Liver (tissue), 9 donors: Measurements from ENCODE around the gene CCDC201. TPM values are rescaled to one million over a fixed set of nuclear protein-coding genes. Genes with fewer than 3 reads are reported as not detected.
"Not testable (repeated sequence)": the region's sequence is repeated elsewhere in the genome, so short reads cannot be mapped to it uniquely, and the experiment has no call there.

Experiments used
- DNase-seq: peaks from one replicate; pipeline ENCODE4 v3.0.0-alpha.2; 2017; ENCODE audit warnings: low spot score
- H3K27ac ChIP-seq, 2 donors: one replicate each; pipeline ENCODE4 v1.7.0; 2013; ENCODE audit warnings: inconsistent platforms in 2 of 2, low read length in 2 of 2, control low read depth in 1 of 2, low read depth in 1 of 2, mild to moderate bottlenecking in 1 of 2
- H3K27me3 ChIP-seq, 4 donors: one replicate each; pipeline versions ENCODE4 v1.6.1 to v1.7.0; 2013; ENCODE audit warnings: low read length in 3 of 4, inconsistent platforms in 1 of 4, mild to moderate bottlenecking in 1 of 4, moderate library complexity in 1 of 4; ENCODE audit not compliant: control insufficient read depth in 4 of 4, insufficient read depth in 4 of 4
- H3K36me3 ChIP-seq, 4 donors: one replicate each; pipeline versions ENCODE4 v1.6.1 to v1.7.0; 2013; ENCODE audit warnings: low read length in 3 of 4, mild to moderate bottlenecking in 3 of 4, low read depth in 1 of 4, moderate library complexity in 1 of 4; ENCODE audit not compliant: control insufficient read depth in 4 of 4, insufficient read depth in 3 of 4
- H3K4me1 ChIP-seq, 4 donors: one replicate each; pipeline versions ENCODE4 v1.6.1 to v1.7.0; 2013; ENCODE audit warnings: low read length in 3 of 4, mild to moderate bottlenecking in 3 of 4, moderate library complexity in 1 of 4; ENCODE audit not compliant: control insufficient read depth in 4 of 4, insufficient read depth in 4 of 4
- H3K4me3 ChIP-seq, 3 donors: one replicate each; pipeline versions ENCODE4 v1.6.1 to v1.7.0; 2013; ENCODE audit warnings: low read length in 3 of 3, control low read depth in 1 of 3, low read depth in 1 of 3, mild to moderate bottlenecking in 1 of 3
- H3K9ac ChIP-seq, 2 donors: one replicate each; pipeline ENCODE4 v1.7.0; 2013; ENCODE audit warnings: low read length in 2 of 2, mild to moderate bottlenecking in 2 of 2, moderate library complexity in 2 of 2, control low read depth in 1 of 2, low read depth in 1 of 2
- H3K9me3 ChIP-seq, 4 donors: one replicate each; pipeline versions ENCODE4 v1.6.1 to v1.7.0; 2013; ENCODE audit warnings: low read length in 3 of 4; ENCODE audit not compliant: control insufficient read depth in 4 of 4
- HNF4A ChIP-seq, 2 donors: conservative IDR thresholded peaks; 2 replicates each; pipeline ENCODE4 v1.6.1; 2016; ENCODE audit warnings: antibody characterized with exemption in 2 of 2, mild to moderate bottlenecking in 2 of 2
- HNF4G ChIP-seq: IDR thresholded peaks from 2 replicates; pipeline ENCODE4 v1.6.1; 2016; ENCODE audit warnings: antibody characterized with exemption
- RAD21 ChIP-seq, 2 donors: IDR thresholded peaks; 2 replicates each; pipeline ENCODE4 v1.6.1; 2016; ENCODE audit warnings: antibody characterized with exemption in 2 of 2, mild to moderate bottlenecking in 2 of 2
- RXRA ChIP-seq, 2 donors: IDR thresholded peaks; 2 replicates each; pipeline ENCODE4 v1.6.1; 2017 to 2018; ENCODE audit warnings: antibody characterized with exemption in 2 of 2, mild to moderate bottlenecking in 1 of 2
- SP1 ChIP-seq: IDR thresholded peaks from 2 replicates; pipeline ENCODE4 v1.6.1; 2018; ENCODE audit warnings: antibody characterized with exemption, mild to moderate bottlenecking
- WGBS: extraction: QIAGEN DNeasy Blood & Tissue Kit; methylation state at CpG from one replicate; pipeline ENCODE4 v1.1.7; 2013; 5-methylcytosine and 5-hydroxymethylcytosine counted together
- polyA plus RNA-seq, 2 donors: library from polyadenylated mRNA; stranded (reverse) in 1 of 2; unstranded in 1 of 2; fragments of 200-250 nt in 1 of 2; fragments of >200 nt in 1 of 2; fragmentation: Nextera tagmentation in 1 of 2; extraction: Ambion mirVana in 1 of 2; gene quantifications; one replicate each; pipeline versions ENCODE4 v1.2.1 to v1.2.3, GENCODE V29; 2013 to 2015
- total RNA-seq, 2 donors: library from RNA; depleted of rRNA; stranded (reverse); fragments of >200 nt; gene quantifications; one replicate each; pipeline ENCODE4 v1.2.3, GENCODE V29; 2014
- donor health status: healthy.
- donor health status: healthy.
- donor health status: healthy.
- donor health status: healthy.
- donor health status: healthy.

The CCDC201 gene
- total and polyA plus RNA-seq, 4 donors: not detected

DNA sequence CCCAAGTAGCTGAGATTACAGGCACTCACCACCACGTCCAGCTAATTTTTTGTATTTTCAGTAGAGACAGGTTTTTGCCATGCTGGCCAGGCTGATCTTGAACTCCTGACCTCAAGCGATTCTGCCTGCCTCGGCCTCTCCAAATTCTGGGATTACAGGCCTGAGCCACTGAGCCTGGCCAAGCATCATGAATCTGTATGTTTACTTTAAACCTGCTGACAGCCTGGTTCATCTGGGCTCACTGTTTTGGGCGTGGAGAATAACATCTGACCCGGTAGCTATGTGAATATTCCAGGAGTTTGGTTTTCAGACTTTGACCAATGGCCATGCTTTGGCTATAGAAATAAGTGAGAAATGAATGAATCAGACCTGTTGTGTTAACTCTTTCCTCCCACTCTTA is 26.3 kb downstream of the CCDC201 start:
- H3K9ac ChIP-seq, H3K27ac ChIP-seq, H3K27me3 ChIP-seq, H3K4me1 ChIP-seq, H3K9me3 ChIP-seq, H3K36me3 ChIP-seq, DNase-seq, H3K4me3 ChIP-seq: not testable (repeated sequence)
- 43% methylated on average over 5 of the region's 5 CpGs for WGBS

DNA sequence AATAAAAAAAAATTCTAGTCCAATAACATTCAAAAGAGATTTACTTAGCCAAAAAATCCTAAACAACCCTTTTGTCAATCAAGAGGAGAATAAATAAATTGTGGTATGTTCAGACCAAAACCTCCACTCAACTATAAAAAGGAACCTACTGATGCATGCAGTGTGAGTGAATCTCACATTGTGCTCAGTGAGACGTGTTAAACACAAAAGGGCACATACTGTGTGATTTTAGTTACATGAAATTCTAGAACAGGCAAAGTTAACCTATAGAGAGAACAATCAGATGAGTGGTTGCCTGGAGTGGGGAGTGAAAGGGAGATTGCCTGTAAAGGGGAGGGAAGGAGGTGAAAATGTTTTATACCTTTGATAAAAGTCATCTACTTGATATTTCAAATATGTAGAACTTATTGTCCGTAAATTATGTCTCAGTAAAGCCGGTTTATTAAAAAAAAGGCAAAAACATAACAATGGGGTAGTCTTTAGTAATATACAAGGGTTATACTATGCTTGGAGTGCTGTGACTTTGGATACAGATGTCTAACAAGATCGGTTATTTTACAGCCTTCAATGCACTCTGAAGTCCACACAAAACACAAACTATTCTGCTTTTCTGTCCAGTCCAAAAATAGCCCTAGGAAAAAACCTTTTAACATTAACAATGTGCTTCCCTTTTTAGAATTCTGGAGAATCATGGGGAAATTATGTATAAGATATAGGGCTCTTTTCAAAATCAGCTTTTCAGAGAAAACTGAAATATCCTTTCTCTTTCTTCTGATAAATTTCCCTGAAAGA is 30.8 kb downstream of the CCDC201 start:
- not testable (repeated sequence) for H3K36me3 ChIP-seq, H3K4me3 ChIP-seq, H3K9ac ChIP-seq, H3K27me3 ChIP-seq, H3K9me3 ChIP-seq, H3K27ac ChIP-seq, DNase-seq, H3K4me1 ChIP-seq
- 81% methylated on average over 4 of the region's 4 CpGs for WGBS

DNA sequence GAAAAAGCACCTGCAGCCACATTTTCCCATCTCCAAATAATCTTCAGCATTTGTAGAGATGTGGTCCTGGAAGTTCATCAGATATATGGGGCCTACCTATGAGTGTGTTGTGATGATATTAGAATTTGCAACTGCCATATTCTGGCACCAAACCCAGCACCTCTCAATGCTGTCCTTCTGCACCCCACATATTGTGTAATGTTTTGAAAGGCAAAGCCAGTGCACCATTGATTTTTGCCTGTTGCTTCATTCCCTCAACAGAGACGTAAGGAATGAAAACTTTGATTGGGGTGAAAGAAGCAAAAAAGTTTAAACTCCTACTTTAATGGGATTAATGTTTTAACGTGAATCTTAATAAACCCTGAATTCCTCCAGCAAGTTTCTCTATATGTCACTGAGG is 34.0 kb downstream of the CCDC201 start:
- not testable (repeated sequence) for H3K27me3 ChIP-seq, H3K4me3 ChIP-seq, H3K9ac ChIP-seq, H3K4me1 ChIP-seq, H3K27ac ChIP-seq, DNase-seq, H3K36me3 ChIP-seq, H3K9me3 ChIP-seq
- WGBS: 25% methylated on average over 2 of the region's 2 CpGs
- peak; percentile 32 for TF ChIP-seq HNF4G
- peak; percentile 57 to 73 for TF ChIP-seq HNF4A (conservative IDR thresholded peaks at IDR 0.05)
- peak; percentile 24 for TF ChIP-seq SP1
- TF ChIP-seq RAD21 (IDR thresholded peaks at IDR 0.05): peak in 1 of 2 donors; percentile 29
- peak; percentile 62 to 74 for TF ChIP-seq RXRA (IDR thresholded peaks at IDR 0.05)

DNA sequence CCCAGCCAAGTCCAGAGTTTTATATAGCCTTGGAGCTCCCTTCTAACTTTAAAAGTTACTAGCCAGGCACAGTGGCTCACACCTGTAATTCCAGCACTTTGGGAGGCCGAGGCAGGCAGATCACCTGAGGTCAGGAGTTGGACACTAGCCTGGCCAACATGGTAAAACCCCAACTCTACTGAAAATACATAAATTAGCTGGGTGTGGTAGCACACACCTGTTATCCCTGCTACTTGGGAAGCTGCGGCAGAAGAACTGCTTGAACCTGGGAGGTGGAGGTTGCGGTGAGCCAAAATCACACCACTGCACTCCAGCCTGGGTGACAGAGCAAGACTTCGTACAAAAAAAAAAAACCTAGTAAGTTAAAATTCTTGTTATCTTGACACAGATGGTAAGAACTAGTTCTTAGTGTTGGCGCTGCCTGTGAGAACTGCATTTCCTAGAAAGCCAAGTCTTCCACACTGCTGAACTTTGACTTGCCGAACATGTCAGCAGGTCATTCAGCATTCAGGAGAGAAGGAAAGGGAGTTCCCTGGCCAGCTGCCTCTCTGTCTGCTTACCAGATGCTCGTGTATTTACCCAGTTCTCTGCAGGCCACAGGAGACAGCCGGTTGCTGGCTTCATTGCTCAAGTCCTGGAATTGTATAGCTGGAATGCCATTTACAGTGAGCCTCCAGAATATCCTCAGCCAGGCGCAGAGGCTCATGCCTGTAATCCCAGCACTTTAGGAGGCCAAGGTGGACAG is 40.3 kb downstream of the CCDC201 start:
- H3K9ac ChIP-seq, H3K27ac ChIP-seq, H3K36me3 ChIP-seq, H3K4me3 ChIP-seq, DNase-seq, H3K4me1 ChIP-seq, H3K27me3 ChIP-seq, H3K9me3 ChIP-seq: not testable (repeated sequence)
- TF ChIP-seq RXRA (IDR thresholded peaks at IDR 0.05): peak in 1 of 2 donors; percentile 47
- TF ChIP-seq HNF4A (conservative IDR thresholded peaks at IDR 0.05): peak; percentile 21 to 42
- WGBS: 54% methylated on average over 9 of the region's 9 CpGs

DNA sequence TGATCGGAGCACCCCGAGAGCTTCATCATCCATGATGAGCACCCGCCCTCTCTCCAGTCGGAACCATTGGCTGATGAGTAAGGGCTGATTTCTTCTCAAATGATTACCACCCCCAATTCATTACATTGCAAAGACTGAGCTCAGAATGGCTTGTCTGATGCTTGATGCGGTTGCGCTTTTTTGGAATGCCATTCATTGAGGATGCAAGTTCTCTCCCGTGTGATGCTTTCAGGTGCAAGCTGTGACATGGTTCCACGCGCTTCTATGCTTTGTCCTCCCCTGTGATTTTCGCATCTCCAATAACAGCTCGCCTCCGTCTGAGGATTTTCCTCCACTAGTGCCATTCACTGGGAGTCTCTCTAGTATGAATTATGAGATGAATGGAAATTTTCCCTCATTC is 43.0 kb downstream of the CCDC201 start:
- not testable (repeated sequence) for H3K4me1 ChIP-seq, H3K27me3 ChIP-seq, H3K27ac ChIP-seq, H3K4me3 ChIP-seq, H3K9ac ChIP-seq, DNase-seq, H3K36me3 ChIP-seq, H3K9me3 ChIP-seq
- WGBS: 92% methylated on average over 12 of the region's 12 CpGs

DNA sequence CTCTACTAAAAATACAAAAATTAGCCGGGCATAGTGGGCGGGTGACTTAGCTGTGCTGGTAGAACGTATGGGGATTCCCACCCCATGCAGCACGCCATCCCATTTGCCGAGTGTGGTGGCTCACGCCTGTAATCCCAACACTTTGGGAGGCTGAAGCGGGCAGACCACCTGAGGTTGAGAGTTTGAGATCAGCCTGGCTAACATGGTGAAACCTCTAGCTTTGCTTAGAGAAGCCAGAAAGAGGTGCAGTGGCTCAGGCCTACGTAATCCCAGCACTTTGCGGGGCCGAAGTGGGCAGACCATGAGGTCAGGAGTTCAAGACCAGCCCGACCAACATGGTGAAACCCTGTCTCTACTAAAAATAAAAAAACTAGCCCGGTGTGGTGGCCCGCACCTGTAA is 45.2 kb downstream of the CCDC201 start:
- not testable (repeated sequence) for H3K27ac ChIP-seq, H3K27me3 ChIP-seq, H3K4me1 ChIP-seq, DNase-seq, H3K4me3 ChIP-seq, H3K36me3 ChIP-seq, H3K9me3 ChIP-seq, H3K9ac ChIP-seq
- WGBS: 95% methylated on average over 13 of the region's 13 CpGs

DNA sequence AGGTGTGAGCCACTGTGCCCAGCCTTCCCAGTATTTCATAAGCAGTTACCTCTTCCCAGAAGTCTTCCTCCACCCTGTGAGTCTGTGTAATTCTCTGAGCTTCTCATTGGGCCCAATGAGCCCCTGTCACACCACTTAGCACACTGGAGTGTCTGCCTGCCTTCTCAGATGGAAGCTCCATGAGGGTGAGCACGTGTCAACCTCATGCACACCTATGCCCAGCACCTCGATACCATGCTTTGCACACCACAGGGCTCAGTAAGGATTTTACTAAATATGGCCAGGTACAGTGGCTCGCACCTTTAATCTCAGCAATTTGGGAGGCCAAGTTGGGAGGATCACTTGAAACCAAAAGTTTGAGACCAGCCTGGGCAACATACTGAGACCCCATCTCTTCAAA is 46.3 kb downstream of the CCDC201 start:
- WGBS: 92% methylated on average over 3 of the region's 3 CpGs
- not testable (repeated sequence) for H3K9me3 ChIP-seq, H3K36me3 ChIP-seq, H3K4me3 ChIP-seq, H3K4me1 ChIP-seq, H3K27me3 ChIP-seq, H3K27ac ChIP-seq, DNase-seq, H3K9ac ChIP-seq
